Adrenal gland (tissue), 12 donors: ENCODE data around the gene PEX11B. TPM values are rescaled to one million over a fixed set of nuclear protein-coding genes. Genes with fewer than 3 reads are reported as not detected.

Experiments used
- DNase-seq, 7 donors: peaks; one replicate each; pipeline ENCODE4 v3.0.0-alpha.2; 2019 to 2020
- H3K27ac ChIP-seq, 5 donors: fragments of 200-600 bp; sonication (generic) in 4 of 5; 1 replicate in 3 of 5; 2 replicates in 2 of 5; pipeline versions ENCODE4 v1.5.1 to v1.8.0; 2016 to 2020; ENCODE audit warnings: mild to moderate bottlenecking in 1 of 5
- H3K27me3 ChIP-seq: fragments of 200-600 bp; 2 replicates; pipeline ENCODE4 v1.8.0; 2021
- H3K36me3 ChIP-seq, 2 donors: fragments of 200-600 bp; replicated peaks in 1 of 2; 1 replicate in 1 of 2; 2 replicates in 1 of 2; pipeline versions ENCODE4 v1.5.1 to v1.8.0; 2018 to 2022
- H3K4me1 ChIP-seq, 2 donors: fragments of 200-600 bp; replicated peaks in 1 of 2; 1 replicate in 1 of 2; 2 replicates in 1 of 2; pipeline versions ENCODE4 v1.5.1 to v1.8.0; 2018 to 2021
- H3K4me3 ChIP-seq, 4 donors: fragments of 200-600 bp; sonication (generic) in 3 of 4; one replicate each; pipeline ENCODE4 v1.5.1; 2016 to 2018
- H3K9me3 ChIP-seq, 3 donors: fragments of 200-600 bp; sonication (generic) in 1 of 3; replicated peaks in 1 of 3; 1 replicate in 2 of 3; 2 replicates in 1 of 3; pipeline versions ENCODE4 v1.5.1 to v1.8.0; 2016 to 2021
- CTCF ChIP-seq, 6 experiments: fragments of 450-650 bp in 4 of 6; fragments of 200-600 bp in 2 of 6; sonication (generic) in 1 of 6; IDR thresholded peaks; 1 replicate in 5 of 6; 2 replicates in 1 of 6; pipeline versions ENCODE4 v1.5.1 to v1.8.0; 2016 to 2021; ENCODE audit warnings: antibody characterized with exemption in 6 of 6, mild to moderate bottlenecking in 2 of 6, moderate library complexity in 1 of 6
- POLR2A ChIP-seq, 2 donors: fragments of 450-650 bp; IDR thresholded peaks; one replicate each; pipeline ENCODE4 v1.6.1; 2017; ENCODE audit warnings: antibody characterized with exemption in 2 of 2, mild to moderate bottlenecking in 2 of 2, moderate library complexity in 1 of 2
- WGBS, 4 donors: extraction: QIAGEN DNeasy Blood & Tissue Kit in 2 of 4; methylation state at CpG; one replicate each; pipeline versions ENCODE4 v1.1.5 to v1.1.7; 2013 to 2017; 5-methylcytosine and 5-hydroxymethylcytosine counted together
- intact Hi-C, 2 donors: fragments of 100-400 bp; cut with DNase I; formaldehyde crosslinking; loops; one replicate each; pipeline versions ENCODE4 v1.14.1 to v1.15.0; 2022 to 2023
- polyA plus RNA-seq, 3 donors: library from polyadenylated mRNA; stranded (reverse); fragments of 200-250 nt in 2 of 3; fragments of 350-450 nt in 1 of 3; fragmentation: Illumina TruSeq in 1 of 3; extraction: RNeasy Lipid Tissue Mini Kit (QIAGEN cat#74804) in 1 of 3; gene quantifications; one replicate each; pipeline ENCODE4 v1.2.3, GENCODE V29; 2013 to 2014
- total RNA-seq, 9 donors: library from RNA; depleted of rRNA in 4 of 9; stranded (reverse); fragments of >200 nt in 4 of 9; fragments of 120-200 nt in 1 of 9; fragmentation: NEBNext Ultra II Directional in 1 of 9; extraction: Animal tissue kit (Norgen Biotek cat#: 25700) in 1 of 9; gene quantifications; one replicate each; pipeline versions ENCODE4 v1.1.0 to v1.2.4, GENCODE V29; 2013 to 2023
- donor health status: healthy with polysubstance abuse.
- donor health status: Bipolar disorder and iron deficiency.
- donor health status: DM: yes; HTN: yes; CAD: no.
- donor health status: DM: no; HTN: no; CAD: no.
- donor health status: DM: no; HTN: no; CAD: no.
- donor health status: DM: yes; HTN: yes; CAD: no.

PEX11B gene
- total and polyA plus RNA-seq, 12 donors, result 21.2 to 52.9 (median 32.4) TPM

DNA sequence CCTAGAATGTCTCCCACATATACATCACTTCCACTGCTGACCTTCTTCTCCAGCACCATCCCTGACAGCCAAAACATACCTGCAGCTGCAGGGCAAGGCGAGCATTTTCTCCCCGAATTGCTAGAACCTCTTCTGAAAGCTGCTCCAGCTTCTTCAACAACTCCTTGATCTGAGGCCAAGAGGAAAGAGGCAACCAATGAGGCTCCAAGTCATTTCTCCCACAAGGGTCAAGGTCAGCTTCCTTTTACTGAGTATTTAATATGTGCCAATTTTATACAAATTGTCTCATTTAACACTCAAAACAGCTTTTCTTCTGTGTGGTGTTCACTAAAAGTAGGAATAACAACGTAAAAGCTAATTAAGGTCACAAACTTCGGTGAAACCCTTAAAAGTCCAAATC, 50.3 kb downstream of the PEX11B start:
- WGBS, 4 donors, result 44 to 67% (median 64%) methylated on average over 4 of the region's 4 CpGs

GRCh38 chr1:145863282-145864018, 55.1 kb downstream of the PEX11B start:
- Histone ChIP-seq H3K4me3 (no peak overlapping the region), H3K36me3 (no peaks in the 10 kb centered on the region), H3K4me1 (peaks cover 0 to 5% of the 10 kb centered on the region in 2 donors), H3K27ac (no peak overlapping the region), H3K9me3 (no peaks in the 10 kb centered on the region), H3K27me3 (no peaks in the 10 kb centered on the region)
- intact Hi-C loops, result no loop called here
- DNase-seq, result no peak
- no peak for TF ChIP-seq CTCF (IDR thresholded peaks at IDR 0.05)
- no peak for TF ChIP-seq POLR2A (IDR thresholded peaks at IDR 0.05)
- WGBS, 4 donors, result 70 to 80% (median 74%) methylated on average over 5 of the region's 5 CpGs

More for the DNA sequence above, 50.3 kb downstream of the PEX11B start:
- H3K27me3 ChIP-seq, result no peaks in the 10 kb centered on the region
- H3K9me3 ChIP-seq, result no peaks in the 10 kb centered on the region
- no peak overlapping the region for H3K4me3 ChIP-seq
- TF ChIP-seq CTCF (IDR thresholded peaks at IDR 0.05) (no peak), POLR2A (IDR thresholded peaks at IDR 0.05) (no peak)
- DNase-seq, result no peak
- intact Hi-C loops, result no loop called here
- H3K4me1 ChIP-seq, result peaks cover 0 to 6% of the 10 kb centered on the region in 2 donors
- no peaks in the 10 kb centered on the region for H3K36me3 ChIP-seq
- H3K27ac ChIP-seq, result no peak overlapping the region

Other genes with a start within 250 kb of the PEX11B start
- gene PDZK1, start 211.3 kb downstream of the PEX11B start, total RNA-seq, result 1 to 10 TPM; 1.8 to 7.5 (median 3.3) TPM
- 1 to 10 TPM; 3.4 to 3.9 (median 3.5) TPM for gene PDZK1, start 211.3 kb downstream of the PEX11B start, polyA plus RNA-seq
- gene CD160, start 199.2 kb downstream of the PEX11B start, total RNA-seq, result under 1 TPM in 2 of 9 donors, not detected in 7; 0.21 to 0.22 TPM
- gene CD160, start 199.2 kb downstream of the PEX11B start, polyA plus RNA-seq, result under 1 TPM; 0.10 to 0.48 (median 0.35) TPM
- gene RNF115, start 94.6 kb downstream of the PEX11B start, total RNA-seq, result 10 to 100 TPM in 8 of 9 donors, 1 to 10 TPM in 1; 8.3 to 19.2 (median 13.0) TPM
- 10 to 100 TPM in 1 of 3 donors, 1 to 10 TPM in 2; 8.4 to 17.1 (median 9.3) TPM for gene RNF115, start 94.6 kb downstream of the PEX11B start, polyA plus RNA-seq
- 10 to 100 TPM; 15.5 to 28.4 (median 20.8) TPM for gene POLR3C, start 94.5 kb downstream of the PEX11B start, total RNA-seq
- 10 to 100 TPM; 12.0 to 19.8 (median 16.2) TPM for gene POLR3C, start 94.5 kb downstream of the PEX11B start, polyA plus RNA-seq
- gene NUDT17, start 73.1 kb downstream of the PEX11B start, total RNA-seq, result 1 to 10 TPM; 1.5 to 6.5 (median 3.4) TPM
- 1 to 10 TPM; 2.1 to 7.8 (median 3.2) TPM for gene NUDT17, start 73.1 kb downstream of the PEX11B start, polyA plus RNA-seq
- gene PIAS3, start 59.6 kb downstream of the PEX11B start, total RNA-seq, result 10 to 100 TPM in 8 of 9 donors, 1 to 10 TPM in 1; 7.5 to 34.1 (median 20.8) TPM
- gene PIAS3, start 59.6 kb downstream of the PEX11B start, polyA plus RNA-seq, result 10 to 100 TPM; 17.9 to 40.5 (median 26.0) TPM
- gene ANKRD35, start 32.9 kb downstream of the PEX11B start, total RNA-seq, result 1 to 10 TPM in 3 of 9 donors, under 1 TPM in 5, not detected in 1; 0.37 to 1.3 (median 0.65) TPM
- 1 to 10 TPM in 2 of 3 donors, under 1 TPM in 1; 0.55 to 2.0 (median 1.2) TPM for gene ANKRD35, start 32.9 kb downstream of the PEX11B start, polyA plus RNA-seq
- gene ITGA10, start 8.7 kb downstream of the PEX11B start, total RNA-seq, result 1 to 10 TPM in 7 of 9 donors, under 1 TPM in 2; 0.54 to 2.7 (median 1.4) TPM
- 1 to 10 TPM in 2 of 3 donors, under 1 TPM in 1; 0.93 to 4.0 (median 3.6) TPM for gene ITGA10, start 8.7 kb downstream of the PEX11B start, polyA plus RNA-seq
- 100 to 1,000 TPM in 6 of 9 donors, 10 to 100 TPM in 3; 68.9 to 171 (median 116) TPM for gene RBM8A, start 8.8 kb upstream of the PEX11B start, total RNA-seq
- 100 to 1,000 TPM in 2 of 3 donors, 10 to 100 TPM in 1; 61.5 to 223 (median 102) TPM for gene RBM8A, start 8.8 kb upstream of the PEX11B start, polyA plus RNA-seq
- gene LIX1L, start 39.3 kb upstream of the PEX11B start, total RNA-seq, result 10 to 100 TPM; 15.6 to 61.2 (median 40.7) TPM
- 10 to 100 TPM in 2 of 3 donors, 1 to 10 TPM in 1; 9.6 to 27.5 (median 10.4) TPM for gene LIX1L, start 39.3 kb upstream of the PEX11B start, polyA plus RNA-seq
- 1 to 10 TPM in 4 of 9 donors, under 1 TPM in 5; 0.24 to 2.5 (median 0.88) TPM for gene ANKRD34A, start 45.9 kb upstream of the PEX11B start, total RNA-seq
- gene ANKRD34A, start 45.9 kb upstream of the PEX11B start, polyA plus RNA-seq, result 1 to 10 TPM in 2 of 3 donors, under 1 TPM in 1; 0.59 to 1.0 (median 1.0) TPM
- 10 to 100 TPM; 18.4 to 35.2 (median 30.5) TPM for gene POLR3GL, start 46.0 kb upstream of the PEX11B start, total RNA-seq
- gene POLR3GL, start 46.0 kb upstream of the PEX11B start, polyA plus RNA-seq, result 10 to 100 TPM; 36.0 to 48.7 (median 44.9) TPM
- 1,000 to 10,000 TPM in 4 of 9 donors, 100 to 1,000 TPM in 5; 202 to 2,069 (median 820) TPM for gene TXNIP, start 77.9 kb upstream of the PEX11B start, total RNA-seq
- gene TXNIP, start 77.9 kb upstream of the PEX11B start, polyA plus RNA-seq, result 100 to 1,000 TPM; 231 to 486 (median 342) TPM
- gene HJV, start 103.0 kb upstream of the PEX11B start, total RNA-seq, result 1 to 10 TPM in 1 of 9 donors, under 1 TPM in 5, not detected in 3; 0.11 to 1.7 (median 0.35) TPM
- under 1 TPM in 2 of 3 donors, not detected in 1; 0.07 to 0.11 TPM for gene HJV, start 103.0 kb upstream of the PEX11B start, polyA plus RNA-seq
- 1 to 10 TPM in 7 of 9 donors, under 1 TPM in 2; 0.69 to 2.2 (median 1.3) TPM for gene NBPF10, start 226.1 kb upstream of the PEX11B start, total RNA-seq
- gene NBPF10, start 226.1 kb upstream of the PEX11B start, polyA plus RNA-seq, result under 1 TPM; 0.20 to 0.51 (median 0.48) TPM